Femur (tissue), 1 donor: ENCODE data around the gene COL11A1.

ENCODE experiments used
- DNase-seq: peaks from one replicate; pipeline ENCODE4 v3.0.0-alpha.2; 2017

Gene COL11A1

DNA sequence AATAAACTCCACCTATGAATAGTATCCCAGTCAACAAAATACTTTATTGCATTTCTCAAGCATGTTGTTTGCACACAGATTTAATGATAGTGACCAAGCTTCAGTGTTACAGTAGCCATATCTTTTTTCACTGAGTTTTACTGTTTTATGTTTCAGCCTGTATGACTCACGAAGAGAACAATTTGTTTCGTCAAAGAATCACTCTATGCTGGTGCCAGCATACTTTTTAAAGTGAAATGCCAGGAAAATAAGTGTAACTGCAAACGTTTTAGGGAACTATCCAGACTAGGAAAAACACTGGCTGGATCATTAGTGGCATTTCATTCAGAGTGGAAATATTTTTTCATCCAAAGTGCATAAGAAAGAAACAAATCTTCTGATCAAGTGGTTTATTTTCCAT is 210.8 kb downstream of the COL11A1 start:
- no peak for DNase-seq

DNA sequence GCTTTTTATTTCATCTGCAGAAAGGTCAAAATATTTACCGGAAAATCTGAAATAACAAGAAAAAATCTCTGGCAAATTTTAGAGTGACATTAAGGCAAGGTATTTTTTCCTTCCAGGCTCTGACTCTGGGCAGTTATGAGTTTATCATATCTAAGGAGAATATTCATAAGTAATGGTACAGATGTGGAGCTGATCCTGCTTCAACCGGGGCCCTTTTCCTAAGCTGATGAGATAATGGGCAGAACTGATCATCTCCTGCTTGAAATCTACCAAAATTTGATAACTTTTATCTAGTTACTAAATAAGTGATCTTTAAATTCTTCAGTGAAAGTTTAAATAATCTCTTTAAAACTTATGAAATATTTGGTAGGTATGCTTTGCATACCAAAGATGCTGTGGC is 211.6 kb downstream of the COL11A1 start:
- no peak for DNase-seq

DNA sequence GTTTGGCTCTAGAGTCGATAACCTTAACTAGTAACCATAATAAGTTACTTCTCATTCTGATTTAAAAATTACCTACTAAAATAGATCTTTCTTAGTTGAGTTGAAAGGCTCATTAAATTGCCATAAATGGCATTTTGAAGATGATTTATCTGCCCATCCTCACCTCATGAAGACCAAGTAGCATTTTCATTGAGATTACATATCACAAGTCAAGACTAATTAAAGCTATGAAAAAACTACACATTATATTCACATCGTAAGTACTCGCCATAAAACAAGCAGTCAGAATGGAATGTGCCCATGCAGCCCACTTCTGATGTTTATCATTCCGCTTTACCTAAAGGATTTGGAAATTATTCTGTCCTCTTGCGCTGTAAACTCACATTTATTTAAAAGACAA is 212.0 kb downstream of the COL11A1 start:
- no peak for DNase-seq

DNA sequence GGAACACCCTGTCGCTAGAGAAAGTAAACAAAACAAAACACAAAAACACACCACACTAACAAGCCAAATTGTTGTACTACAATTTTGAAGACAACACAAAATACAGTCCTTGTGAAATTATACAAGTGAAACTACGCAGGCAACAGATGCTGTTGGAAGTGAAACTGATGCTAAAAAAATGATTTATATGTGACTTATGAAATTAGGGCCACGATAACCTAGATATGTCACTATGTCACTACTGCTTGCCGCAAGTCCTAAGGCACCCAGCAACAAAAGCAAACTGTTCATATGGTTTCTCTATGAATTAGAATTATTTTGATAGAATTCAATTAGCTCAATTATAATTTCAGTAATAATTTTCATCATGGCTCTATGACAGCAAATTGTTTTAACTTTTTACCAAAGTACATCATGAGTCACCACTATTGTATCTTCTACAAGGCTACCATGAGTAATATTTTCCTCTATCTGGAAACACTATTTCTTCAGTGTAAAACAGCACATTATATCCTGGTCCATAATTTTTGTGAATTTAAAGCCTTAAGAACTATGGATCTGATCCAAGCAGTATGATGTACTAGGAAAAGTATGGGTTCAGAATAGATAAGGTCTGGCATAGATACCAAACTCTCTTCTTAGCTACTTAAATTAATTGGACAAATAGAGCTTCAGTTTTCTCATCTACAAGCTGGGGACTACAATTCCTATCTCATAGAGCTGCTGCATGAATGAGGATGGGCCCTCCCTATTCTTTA is 216.3 kb downstream of the COL11A1 start:
- no peak for DNase-seq

DNA sequence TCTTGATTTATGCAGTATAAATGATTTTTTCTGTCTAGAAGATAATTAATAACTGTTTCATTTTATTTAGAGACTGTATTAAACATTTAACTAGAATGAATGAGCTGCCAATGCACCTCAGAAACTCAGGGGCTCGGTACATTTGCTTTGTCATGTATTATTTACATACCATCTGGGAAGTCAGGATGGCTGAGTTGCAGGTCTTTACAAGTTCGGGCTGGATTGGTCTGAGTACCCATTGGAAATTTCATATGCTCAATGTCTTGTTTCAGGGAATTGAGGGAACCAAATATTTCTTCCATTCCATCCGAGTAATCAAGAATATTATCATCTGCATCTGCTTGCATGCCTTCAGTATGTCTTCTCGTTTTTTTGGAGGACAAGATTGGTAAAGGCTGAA is 221.7 kb downstream of the COL11A1 start:
- no peak for DNase-seq

DNA sequence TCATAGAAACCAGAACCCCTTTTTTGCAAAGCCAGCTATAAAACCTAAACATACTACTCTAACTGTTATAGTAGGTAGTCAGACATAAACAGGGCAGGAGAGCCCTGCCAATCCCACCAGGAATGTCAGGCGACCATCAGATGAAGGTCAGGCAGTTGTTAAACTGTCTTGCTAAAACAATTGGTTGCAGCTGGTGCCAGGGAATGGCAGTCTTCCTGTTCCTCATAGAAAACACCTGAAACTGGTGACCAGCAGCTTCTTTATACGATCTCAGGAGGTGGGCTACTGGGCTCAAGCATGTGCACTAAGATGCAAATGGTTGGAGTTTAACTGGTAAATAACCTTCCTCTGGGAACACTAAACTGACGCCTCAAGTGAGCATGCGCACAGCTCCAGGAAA is 224.1 kb downstream of the COL11A1 start:
- DNase-seq, result no peak

DNA sequence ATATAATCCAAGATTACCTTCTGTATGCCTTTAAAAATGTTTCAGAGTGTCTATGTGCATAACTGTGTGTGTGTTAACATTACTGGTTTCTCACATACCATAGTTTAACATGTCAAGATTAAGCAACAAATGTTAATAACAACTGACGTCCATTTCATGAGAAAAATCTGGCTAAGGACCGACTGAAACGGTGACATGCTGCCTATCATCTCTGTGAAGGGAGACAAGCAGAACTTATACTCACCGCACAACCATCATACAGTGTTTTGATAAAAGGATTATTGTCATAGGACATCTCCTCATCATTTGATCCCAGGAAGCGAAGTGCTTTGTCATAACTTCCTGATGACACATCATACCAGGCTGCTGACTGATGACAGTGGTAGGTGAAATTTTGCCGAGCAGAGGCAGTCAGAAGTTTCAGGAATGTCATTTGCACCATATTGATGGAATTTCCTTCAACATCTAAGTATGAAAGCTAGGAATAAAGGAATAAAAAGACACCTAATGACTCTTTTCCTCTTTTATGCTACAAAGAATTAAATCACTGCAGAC is 228.8 kb downstream of the COL11A1 start:
- DNase-seq, result no peak

DNA sequence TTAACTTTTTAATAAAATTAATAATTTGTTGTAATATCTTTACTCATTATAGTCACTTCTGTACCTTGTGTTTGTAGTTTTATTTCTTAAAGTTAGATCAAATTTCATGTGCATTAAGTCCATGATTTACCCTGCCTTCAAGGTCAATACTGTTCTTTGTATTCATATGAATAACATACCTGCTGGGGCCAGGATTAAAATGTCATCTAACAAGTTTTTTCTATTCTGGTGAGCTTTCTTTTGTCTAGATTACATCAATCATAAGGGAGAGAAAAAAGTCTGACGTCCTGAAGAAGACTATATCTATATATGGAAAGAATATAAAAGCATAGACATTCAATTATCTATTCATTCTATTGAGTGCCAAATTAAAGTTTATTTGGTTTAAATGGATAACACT is 232.6 kb downstream of the COL11A1 start:
- DNase-seq, result no peak

DNA sequence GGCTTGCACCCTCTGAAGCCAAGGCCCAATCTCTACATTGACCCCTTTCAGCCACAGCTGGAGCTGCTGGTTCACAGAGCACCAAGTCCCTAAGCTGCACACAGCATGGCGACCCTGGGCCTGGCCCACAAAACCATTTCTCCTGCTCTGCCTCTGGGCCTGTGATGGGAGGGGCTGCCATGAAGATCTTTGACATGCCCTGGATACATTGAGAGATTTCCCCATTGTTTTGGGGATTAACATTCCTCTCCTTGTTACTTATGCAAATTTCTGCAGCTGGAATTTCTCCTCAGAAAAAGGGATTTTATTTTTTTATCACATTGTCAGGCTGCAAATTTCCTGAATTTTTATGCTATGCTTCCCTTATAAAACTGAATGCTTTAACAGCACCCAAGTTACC is 235.8 kb downstream of the COL11A1 start:
- DNase-seq, result no peak

DNA sequence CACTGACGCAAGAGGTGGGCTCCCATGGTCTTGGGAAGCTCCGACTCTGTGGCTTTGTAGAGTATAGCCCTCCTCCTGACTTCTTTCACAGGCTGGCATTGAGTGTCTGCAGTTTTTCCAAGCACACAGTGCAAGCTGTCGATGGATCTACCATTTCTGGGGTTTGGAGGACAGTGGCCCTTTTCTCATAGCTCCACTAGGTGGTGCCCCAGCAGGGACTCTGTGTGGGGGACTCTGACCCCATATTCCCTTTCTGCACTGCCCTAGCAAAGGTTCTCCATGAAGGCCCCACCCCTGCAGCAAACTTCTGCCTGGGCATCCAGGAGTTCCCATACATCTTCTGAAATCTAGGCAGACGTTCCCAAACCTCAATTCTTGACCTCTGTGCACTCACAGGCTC is 236.2 kb downstream of the COL11A1 start:
- DNase-seq, result no peak

DNA sequence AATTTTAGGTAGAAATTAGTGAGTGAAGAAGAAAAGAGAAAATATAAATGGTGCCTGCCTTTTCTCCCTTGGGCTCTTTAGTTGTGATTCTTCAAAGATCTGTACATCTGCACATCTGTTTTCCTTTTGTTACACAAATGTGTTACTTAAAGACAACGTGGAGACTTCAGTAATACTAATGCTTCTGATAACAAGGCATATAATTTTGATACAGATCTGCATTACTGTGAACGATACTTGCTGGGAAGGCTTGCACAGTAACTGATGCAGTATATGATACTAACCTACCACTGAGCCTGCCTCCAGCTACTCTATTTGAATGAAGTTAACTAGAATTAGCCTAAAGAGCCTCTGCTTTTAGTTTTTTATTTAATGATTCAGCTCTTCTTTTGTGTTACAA is 244.6 kb downstream of the COL11A1 start:
- DNase-seq, result no peak

DNA sequence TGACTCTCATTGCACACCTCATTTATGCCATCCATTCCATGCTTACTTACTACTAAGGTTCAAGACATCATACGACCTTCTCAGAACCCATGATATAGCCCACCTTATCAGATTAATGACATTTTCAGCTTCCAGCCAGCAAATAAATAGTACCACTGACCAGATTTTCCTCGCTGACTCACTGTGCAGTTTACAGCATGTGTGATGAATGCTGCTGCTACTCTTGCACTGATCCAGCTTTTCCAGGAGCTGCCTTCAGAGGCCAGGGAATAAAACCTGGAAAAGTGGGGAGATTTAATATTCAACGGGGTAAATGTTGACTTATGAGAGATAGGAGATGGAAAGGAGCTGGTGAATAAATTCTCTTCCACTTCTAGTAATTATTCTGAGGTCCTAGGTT is 247.1 kb downstream of the COL11A1 start:
- no peak for DNase-seq

DNA sequence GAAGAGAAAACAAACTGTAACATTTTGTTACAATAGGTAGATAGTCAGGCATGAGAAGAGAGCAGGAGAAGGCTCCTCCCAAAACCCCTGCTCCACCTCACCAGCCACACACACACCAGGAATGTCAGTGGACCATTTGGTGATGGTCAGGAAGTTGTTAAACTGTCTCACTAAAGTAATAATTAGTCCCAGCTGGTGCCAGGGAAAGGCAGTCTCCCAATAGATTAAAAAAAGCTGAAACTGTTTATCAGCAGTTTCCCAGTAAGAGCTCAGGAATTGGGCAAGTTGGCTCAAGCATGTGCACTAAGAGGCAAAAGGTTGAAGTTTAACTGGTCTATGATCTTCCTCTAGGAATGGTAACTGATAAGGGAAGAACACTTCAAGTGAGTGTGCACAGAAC is 249.6 kb downstream of the COL11A1 start:
- no peak for DNase-seq

DNA sequence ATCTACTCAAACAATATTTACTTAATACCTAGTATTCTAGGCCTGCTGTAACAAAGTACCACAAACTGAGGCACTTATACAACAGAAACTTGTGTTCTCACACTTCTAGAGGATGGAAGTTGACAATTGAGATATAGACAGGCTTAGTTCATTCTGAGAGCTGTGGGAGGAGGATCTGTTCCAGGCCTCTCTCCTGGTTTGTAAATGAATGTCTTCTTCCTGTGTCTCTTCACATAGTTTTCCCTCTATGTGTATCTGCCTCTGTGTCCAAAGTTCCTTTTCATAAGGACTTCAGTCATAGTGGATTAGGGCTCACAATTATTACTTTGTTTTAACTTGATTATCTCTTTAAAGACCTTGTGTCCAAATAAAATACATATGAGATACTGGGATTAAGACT is 251.1 kb downstream of the COL11A1 start:
- DNase-seq, result no peak

DNA sequence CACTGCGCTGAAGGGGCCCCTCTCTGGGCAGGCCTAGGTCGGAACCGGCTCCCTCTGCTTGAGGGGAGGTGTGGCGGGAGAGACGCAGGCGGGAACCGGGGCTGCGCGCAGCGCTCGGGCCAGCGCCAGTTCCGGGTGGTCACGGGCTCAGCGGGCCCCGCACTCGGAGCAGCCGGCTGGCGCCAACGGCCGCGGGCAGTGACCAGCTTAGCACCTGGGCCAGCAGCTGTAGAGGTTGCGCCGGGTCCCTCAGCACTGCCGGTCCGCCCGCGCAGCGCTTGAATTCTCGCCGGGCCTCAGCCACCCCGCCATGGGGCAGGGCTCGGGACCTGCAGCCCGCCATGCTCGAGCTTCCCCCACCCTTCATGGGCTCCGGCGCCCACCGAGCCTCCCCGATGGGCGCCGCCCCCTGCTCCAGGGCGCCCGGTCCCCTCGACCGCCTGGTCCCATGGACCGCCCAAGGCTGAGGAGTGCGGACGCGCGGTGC is 254.6 kb downstream of the COL11A1 start:
- no peak for DNase-seq

DNA sequence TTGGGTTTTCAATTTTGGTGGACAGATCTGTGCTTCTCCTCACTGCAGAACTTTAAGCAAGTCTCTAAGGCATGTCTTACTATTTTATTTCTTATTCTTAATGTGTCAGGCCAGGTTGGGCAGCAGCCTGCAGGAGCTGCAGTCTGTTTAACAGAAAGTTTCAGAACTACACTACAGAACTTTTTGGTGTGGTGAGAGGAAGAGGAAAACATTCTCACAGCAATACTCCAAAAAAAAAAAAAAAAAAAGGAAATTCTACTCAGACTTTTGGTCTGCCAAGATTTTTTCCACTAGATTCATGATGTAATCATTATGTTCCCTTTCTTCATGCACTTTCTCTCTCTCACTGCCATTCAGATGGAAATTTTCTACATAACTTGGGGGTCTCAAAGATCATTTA is 255.2 kb downstream of the COL11A1 start:
- no peak for DNase-seq

DNA sequence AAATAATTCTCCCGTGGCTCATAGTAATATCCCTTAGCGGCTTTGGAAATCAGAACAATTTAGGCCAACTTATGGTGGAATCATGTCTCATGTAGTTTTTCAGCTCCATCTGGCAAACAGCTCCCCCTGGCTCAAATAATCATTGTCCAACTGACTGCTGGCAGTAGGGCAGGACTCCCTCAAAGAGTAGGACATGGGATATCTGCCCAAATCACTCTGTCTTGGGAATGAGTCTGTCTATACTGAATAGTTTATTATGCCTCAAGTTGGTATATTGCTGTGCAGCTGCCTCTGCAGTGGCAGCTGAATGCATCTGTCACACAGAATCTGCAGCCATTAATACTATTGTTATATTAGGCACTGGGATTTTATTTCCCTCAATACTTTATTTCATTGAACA is 255.7 kb downstream of the COL11A1 start:
- peak; percentile 67 for DNase-seq

DNA sequence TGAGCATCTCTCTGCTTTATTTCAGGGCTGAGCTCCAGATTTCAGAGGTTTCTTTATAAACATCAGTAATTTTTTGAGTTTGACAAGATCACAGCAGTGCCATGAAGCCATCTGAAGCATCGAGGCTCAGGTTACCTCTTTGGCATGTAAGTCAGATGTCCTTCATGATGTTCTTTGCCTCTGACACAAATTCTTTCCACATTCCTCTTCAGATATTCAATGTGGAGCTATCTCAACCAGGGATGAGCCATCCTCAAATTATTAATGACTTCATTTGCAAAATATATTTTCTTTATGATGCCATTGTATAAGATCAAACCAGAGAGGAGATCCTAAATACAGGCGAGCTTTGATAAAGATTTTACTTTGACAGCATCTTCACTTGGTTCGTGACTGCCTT is 256.7 kb downstream of the COL11A1 start:
- no peak for DNase-seq

DNA sequence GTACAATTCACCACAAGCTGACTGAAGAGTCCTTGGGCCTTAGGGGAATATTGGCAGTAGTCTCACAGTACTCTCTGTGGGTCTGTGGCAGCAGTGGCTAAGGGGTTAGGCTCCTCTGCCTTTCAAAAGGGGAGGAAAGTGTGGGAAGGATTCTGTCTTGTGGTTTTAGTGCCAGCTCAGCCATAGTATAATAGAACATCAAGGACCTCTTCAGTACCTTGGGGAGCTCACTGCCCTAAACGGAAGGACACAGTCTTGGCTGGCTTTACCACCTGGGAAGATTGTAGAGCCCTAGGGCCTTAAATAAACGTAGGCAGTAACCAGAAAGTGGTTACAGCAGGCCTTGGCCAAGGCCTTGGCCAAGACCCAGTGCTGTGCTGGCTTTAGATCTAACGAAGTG is 265.7 kb downstream of the COL11A1 start:
- no peak for DNase-seq

DNA sequence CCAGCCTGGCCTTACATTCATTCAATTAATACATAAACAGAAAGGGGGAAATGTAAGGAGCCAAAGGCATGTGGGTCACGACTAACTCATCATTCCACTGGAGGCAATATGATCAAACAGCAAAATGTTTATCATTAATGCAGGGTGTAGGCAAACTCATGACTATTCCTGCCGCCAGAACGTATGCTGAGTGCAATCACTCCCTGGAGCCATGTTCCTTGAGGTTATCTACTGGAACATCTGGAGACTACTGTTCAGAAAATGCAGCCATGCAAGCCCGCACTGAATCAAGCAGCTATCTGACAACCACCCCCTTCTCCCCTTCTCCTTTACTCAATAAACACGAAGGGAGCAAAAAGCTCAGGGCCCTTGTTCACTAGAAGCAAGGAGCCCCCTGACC is 267.6 kb downstream of the COL11A1 start:
- no peak for DNase-seq

DNA sequence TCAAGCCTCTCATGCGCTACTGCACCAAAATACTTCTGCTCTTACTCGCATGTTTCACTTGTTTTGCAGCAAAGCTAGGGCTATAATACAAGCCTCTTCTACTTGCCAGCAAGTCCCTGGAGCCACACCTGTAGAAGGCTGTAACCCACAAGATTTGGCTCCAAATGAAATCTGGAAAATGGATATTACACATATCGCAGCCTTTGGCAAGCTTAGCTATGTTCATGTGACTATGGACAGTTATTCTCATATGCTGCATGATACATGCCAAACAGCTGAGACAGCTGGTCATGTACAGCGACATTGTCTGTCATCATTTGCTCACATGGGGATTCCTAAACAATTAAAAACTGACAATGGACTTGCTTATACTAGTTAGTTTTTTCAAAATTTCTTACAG is 270.3 kb downstream of the COL11A1 start:
- DNase-seq, result peak; percentile 25

DNA sequence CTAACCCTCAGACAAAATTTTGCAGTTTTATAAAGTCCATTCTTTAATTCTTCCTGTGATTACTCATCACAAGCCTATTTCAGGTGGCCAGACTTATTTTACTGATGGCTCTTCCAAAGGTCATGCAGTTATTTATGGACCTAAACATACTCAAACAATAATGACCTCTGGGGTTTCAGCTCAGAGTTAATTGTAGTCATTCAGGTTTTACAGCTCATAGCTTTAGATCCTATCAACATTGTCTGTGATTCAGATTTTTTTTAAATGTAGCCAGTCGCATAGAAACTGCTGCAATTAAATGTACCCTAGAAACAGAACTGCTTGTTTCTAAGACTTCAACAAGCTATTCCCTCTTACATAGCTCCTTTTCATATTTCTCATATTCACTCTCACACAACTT is 270.8 kb downstream of the COL11A1 start:
- DNase-seq, result no peak

DNA sequence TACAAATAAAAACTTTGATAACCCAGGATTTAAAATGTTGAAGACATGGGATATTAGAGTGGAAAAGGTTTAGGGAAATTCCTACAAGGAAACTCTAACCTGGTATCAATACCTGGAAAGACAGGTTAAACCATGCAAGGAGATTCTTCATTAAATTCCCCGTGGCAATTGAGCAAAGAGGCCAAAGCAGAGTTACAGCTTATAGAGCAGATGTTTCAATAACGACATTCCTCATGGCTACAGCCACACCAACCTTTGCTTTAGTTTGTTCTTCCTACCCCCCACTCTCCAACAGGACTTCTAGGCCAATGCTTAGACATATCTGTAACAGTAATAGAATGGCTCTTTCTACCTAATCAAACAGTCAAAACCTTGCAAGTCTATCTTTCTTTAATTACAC is 271.3 kb downstream of the COL11A1 start:
- no peak for DNase-seq

DNA sequence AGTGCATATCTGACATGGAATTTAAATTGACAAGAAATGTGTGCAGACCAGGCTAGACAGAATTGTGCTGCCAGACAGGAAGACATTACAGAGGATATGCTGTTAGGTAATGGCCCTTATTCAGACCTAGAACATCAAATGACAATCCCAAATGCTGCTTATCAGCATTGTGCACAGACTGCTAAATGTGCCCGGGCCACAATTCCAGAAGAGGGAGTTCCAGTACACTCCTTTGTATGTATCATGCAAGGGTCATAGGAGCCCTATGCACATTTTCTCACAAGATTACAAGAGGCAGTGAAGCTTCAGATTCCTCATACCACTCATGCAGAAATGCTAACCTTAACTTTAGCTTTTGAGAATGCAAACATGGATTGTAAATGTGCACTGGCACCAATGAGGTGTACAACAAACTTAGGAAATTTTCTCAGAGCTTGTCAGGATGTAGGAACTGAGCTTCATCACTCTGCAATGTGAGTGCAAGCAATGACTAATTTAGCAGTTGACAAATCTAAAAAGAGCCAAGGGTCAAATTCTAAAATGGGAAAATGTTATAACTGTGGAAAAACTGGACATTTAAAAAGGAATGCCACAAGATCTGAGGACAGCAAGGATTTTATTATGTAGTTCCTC is 273.5 kb downstream of the COL11A1 start:
- DNase-seq, result no peak

DNA sequence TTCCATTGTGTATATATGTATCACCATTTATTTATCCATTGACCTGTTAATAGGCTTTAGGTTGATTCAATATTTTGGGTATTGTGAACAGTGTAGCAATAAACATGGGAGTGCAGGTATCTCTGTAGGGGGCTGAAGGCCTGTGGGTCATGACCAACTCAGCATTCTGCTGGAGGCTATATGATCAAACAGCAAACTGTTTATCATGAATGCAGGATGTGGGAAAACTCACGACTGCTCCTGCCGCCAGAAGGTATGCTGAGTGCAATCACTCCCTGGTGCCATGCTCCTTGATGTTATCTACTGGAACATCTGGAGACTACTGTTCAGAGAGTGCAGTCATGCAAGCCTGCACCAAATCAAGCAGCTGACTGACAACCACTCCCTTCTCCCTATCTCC is 275.2 kb downstream of the COL11A1 start:
- DNase-seq, result no peak
